Islet precursor cell (in vitro differentiated cells): ENCODE measurements around the gene UBE2I.

Source experiments
- DNase-seq: peaks from one replicate; pipeline ENCODE4 v3.0.0-alpha.2; 2018

The UBE2I gene

DNA sequence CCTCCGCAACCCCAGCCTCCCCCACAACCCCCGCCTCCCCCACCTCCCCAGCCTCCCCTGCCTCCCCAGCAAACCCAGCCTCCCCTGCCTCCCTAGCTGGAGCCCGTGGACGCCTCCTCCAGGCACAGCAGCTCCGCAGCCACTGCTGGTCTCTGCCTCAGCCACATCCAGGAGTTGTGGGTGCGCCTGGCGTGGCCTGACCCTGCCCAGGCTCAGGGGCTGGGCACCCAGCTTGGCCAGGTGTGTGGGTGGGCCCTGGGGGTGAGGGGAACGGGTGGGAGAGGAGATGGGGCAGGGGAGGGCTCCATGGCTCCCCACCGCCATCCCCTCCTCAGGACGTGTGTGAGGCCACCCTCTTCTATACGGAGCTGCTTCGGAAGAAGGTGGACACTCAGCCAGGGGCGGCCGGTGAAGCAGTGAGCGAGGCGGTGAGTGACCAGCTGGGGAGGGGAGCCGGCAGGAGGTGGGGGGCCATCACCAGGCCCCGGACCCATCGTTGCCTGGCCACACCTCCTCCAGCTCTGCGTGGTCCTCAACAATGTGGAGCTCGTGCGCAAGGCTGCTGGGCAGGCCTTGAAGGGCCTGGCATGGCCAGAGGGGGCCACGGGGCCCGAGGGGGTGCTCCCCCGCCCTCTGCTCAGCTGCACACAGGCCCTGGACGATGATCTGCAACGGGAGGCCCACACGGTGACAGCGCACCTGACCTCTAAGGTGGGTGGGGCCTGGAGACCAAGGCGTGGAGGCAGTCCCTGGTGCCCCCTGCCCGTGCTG lies 36.4 kb downstream of the UBE2I start:
- no peak for DNase-seq

GRCh38 chr16:1346422-1347285 lies 37.2 kb downstream of the UBE2I start:
- DNase-seq: no peak

DNA sequence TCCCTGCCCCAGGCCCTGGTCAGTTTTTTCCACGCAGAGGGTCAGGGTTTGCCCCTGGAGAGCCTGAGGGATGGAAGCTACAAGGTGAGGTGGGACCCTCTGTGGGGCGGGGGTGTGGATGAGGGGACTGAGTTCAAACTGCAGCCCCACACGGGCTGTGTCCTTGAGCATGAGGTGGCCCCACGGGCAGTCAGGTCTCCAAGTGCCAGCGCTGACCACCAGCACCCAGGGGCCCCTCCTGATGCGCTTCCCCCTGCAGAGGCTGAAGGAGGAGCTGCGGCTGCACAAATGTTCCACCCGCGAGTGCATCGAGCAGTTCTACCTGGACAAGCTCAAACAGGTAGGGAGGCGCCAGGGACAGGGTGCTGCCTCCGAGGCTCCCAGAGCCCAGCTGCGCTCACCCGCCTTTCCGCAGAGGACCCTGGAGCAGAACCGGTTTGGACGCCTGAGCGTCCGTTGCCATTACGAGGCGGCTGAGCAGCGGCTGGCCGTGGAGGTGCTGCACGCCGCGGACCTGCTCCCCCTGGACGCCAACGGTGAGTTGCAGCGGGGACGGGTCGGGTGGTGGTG lies 37.9 kb downstream of the UBE2I start:
- no peak for DNase-seq

- no peak for DNase-seq
These were observed 38.5 kb downstream of the UBE2I start for GRCh38 chr16:1347962-1348361.

- no peak for DNase-seq
These were observed 39.0 kb downstream of the UBE2I start for GRCh38 chr16:1348441-1348840.

DNA sequence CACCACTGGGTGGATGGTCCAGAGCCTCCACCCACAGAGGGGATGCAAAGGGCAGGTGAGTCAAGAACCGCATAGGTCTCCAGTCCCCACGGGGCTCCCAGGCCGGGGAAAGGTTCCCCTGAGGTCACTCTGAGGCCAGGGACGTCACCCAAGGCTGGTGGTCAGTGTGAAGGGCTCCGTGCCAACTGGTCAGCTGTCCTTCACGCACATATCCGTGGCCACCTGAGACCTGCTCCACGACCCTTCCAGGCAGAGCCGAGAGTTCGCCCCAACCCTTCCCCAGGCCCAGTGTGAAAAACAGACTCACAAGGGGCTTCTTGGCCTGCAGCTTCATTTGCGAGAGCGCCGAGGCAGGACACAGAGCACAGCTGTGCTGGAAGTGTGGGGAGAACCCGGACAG lies 39.5 kb downstream of the UBE2I start:
- no peak for DNase-seq

GRCh38 chr16:1349351-1349750 lies 39.9 kb downstream of the UBE2I start:
- DNase-seq: no peak

GRCh38 chr16:1349951-1350350 lies 40.5 kb downstream of the UBE2I start:
- DNase-seq: no peak

DNA sequence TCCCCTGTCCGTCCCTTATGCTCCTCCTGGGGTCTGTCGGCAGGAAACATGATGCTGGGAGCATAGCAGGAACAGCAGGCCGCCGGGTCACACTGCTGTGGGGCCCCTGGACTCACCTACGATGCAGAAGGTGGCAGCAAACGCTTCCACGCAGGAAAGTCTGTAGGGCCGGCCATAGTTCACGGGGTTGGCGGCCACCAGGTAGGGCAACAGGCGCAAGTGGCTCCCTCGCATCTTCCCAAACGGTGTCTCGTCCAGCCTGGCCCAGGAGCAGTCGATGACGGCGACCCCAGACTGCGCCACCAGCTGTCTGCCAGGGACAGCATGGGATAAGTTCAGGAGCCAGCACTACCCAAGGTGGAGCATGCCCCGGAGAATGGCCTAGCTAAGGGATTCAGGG lies 41.3 kb downstream of the UBE2I start:
- DNase-seq: no peak

DNA sequence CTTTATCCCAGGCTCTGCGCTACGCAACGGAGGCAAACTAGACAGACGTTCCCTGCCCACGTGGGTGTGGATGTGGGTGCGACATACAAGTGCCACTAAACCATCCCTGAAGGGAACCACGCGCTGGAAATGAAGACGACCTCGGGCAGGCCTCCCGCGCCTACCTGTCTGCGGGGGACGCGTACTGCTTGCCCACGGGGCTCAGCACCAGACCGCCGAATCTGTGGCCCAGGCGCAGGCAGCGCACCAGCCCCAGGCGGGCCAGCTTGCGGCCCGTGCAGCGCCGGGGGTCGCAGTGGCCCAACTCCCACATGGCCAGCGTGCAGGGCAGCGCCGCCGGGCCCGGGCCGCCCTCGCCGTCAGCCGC lies 41.8 kb downstream of the UBE2I start:
- DNase-seq: no peak

DNA sequence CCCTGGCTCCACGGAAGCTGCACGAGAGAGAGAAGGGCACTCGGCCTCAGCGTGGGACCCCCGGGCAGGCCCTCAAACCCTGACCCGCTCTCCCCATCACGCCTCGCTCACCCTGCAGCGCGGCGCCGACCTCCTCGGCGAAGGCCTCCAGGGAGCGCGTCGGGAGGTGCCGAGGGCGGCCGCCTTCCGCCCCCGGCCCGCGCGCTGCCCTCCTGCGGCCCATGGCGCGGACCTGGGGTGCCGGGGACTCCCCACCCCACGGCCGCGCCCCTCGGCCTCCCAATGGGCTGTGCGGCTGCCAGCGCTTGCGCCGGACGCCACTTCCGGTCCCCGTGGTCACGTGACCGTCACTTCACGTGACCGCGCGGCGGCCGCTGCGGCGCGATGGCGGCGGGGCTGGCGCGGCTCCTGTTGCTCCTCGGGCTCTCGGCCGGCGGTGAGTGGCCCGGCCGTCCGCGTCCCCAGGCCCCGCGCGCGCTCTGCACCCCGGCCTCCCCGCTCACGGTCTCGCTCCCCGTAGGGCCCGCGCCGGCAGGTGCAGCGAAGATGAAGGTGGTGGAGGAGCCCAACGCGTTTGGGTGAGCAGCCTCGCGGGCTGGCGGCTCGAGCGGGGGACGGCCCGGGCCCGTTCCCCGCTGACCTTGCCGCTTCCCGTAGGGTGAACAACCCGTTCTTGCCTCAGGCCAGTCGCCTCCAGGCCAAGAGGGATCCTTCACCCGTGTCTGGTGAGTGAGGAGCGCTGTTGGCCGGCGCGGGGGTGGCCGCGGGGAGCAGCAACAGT lies 42.3 kb downstream of the UBE2I start, which contains the start of the genes GNPTG and TSR3:
GNPTG (plus strand) TSS at position 350 of the 781 bp plus-strand sequence; CDS start at position 385, 35 bp downstream.
TSR3 (minus strand) TSS at position 297 of the 781 bp plus-strand sequence; CDS start at position 223, 74 bp downstream.
- DNase-seq: peak; percentile 85

GRCh38 chr16:1354815-1355540 lies 45.5 kb downstream of the UBE2I start:
- no peak for DNase-seq

GRCh38 chr16:1355591-1355990 lies 46.2 kb downstream of the UBE2I start:
- no peak for DNase-seq

DNA sequence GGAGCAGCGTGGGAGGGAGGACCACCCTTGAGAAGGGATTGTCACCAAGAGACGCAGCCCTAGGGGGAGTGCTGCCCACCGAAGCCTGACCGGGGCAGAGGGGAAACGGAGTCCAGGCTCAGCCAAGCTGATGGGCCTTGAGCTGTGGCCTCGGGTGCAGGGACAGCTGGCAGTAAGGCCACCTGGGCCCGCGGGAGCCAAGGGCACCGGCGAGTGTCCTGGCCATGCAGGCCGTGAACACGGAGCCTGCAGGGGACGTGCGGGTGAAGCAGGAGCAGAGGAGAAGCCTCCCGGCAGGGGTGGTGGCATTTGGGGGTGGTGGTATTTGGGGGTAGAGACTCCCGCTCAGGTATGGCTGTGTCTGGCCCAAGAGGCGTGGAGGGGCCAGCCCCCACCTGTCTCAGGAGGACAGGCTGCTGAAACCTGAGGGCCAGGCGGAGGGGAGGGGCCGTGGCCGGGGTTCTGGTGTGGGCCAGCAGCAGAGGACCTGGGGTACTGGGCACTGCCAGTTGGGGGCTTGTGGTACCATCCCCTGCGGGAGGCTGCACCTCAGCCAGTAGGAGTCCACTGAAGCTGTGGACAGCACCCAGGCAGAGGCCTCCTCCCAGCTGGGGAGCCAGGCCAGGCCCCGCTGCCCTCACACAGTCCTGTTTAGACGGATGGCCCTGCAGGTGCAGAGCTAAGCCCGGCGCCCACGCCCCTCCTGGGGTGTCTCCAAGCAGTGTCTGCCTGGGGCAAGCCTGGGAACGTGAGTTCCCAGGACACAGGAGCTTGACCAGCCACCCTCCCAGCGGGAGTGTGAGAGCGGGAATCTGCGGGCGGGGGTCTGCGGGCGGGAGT lies 46.8 kb downstream of the UBE2I start:
- DNase-seq: no peak

GRCh38 chr16:1357906-1358566 lies 48.6 kb downstream of the UBE2I start:
- DNase-seq: no peak

DNA sequence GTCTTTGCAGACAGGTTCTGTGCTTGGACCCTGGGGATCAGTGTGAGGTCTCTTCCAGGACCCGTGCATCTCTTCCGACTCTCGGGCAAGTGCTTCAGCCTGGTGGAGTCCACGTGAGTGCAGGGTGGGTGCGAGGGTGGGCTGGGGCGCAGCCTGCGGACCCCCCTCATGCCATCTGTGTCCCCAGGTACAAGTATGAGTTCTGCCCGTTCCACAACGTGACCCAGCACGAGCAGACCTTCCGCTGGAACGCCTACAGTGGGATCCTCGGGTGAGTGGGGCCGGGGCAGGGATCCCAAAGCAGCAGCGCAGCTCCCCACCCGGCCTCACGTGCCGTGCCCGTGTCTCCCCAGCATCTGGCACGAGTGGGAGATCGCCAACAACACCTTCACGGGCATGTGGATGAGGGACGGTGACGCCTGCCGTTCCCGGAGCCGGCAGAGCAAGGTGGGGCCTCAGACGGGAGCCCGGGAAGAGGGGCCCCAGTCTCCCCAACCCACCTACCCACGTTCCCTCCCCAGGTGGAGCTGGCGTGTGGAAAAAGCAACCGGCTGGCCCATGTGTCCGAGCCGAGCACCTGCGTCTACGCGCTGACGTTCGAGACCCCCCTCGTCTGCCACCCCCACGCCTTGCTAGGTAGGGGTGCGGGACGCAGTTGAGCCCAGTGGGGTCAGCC lies 52.4 kb downstream of the UBE2I start:
- DNase-seq: no peak

DNA sequence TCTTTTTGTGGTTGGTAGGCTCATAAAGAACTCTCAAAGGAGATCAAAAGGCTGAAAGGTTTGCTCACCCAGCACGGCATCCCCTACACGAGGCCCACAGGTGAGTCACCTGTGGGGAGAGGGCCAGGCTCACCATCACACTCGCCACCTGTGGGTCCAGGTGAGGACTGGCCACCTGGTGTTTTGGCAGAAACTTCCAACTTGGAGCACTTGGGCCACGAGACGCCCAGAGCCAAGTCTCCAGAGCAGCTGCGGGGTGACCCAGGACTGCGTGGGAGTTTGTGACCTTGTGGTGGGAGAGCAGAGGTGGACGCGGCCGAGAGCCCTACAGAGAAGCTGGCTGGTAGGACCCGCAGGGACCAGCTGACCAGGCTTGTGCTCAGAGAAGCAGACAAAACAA lies 53.4 kb downstream of the UBE2I start:
- no peak for DNase-seq

GRCh38 chr16:1363501-1364041 lies 54.1 kb downstream of the UBE2I start:
- peak; percentile 85 for DNase-seq

- no peak for DNase-seq
These were observed 55.1 kb downstream of the UBE2I start for GRCh38 chr16:1364510-1364909.
